ENCODE measurements around the gene COBLL1. TPM values are rescaled to one million over a fixed set of nuclear protein-coding genes. Genes with fewer than 3 reads are reported as not detected.
"Not testable (repeated sequence)": the region's sequence is repeated elsewhere in the genome, so short reads cannot be mapped to it uniquely, and the experiment has no call there.

Gene COBLL1
- total RNA-seq, 1 experiment from 2014 or later = 3.5 TPM

DNA sequence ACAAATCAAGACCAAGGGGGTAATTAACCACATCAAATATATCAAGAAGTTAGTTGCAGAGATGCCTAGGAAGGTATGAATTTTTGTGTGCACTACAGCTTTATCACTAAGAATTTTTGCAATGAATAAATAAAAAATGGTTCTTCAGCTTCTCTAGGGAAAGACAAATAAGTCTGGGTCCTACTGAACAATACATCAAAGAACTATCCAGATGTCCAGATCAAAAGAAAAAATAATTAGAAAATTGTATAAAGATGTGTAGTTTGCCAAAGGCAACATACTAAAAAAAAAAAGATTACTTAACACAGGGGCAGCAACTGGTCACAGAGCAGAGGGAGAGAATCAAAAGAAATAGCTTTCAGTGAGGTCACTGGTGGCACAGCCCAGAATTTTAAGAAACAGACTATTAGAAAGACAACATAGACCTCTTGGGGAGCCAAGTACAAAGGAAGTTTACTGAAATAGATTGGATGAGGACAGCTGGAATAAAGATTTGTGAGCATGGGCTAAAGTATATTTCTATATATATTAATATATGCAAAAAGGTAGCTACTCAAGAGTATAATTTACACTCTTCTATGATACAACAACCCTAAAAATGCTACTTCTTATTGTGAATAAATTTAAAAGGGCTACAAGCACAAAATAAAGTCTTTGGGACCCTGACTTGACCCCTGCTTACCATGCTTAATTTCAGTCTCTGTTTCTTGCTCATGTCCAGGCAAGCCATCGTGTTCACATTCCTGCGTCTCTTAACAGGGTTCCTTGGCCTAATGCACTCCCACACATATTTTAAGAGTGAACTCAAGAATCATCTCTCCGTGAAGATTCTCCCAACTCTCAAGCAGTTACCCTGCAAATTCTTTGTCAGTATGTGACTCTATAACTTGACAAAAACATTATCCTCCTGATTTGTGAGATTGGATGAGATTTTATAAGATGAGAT, 121.4 kb downstream of the COBLL1 start:
- H3K4me3 ChIP-seq (ENCODE audit: insufficient read depth, low read depth, low read length) = no peak overlapping the region
- DNase-seq = no peak
- H3K27me3 ChIP-seq (ENCODE audit: control insufficient read depth, insufficient read depth, low read length) = no peaks in the 10 kb centered on the region
- H3K36me3 ChIP-seq (replicated peaks; ENCODE audit: control insufficient read depth, insufficient read depth, low read length) = no peaks in the 10 kb centered on the region

DNA sequence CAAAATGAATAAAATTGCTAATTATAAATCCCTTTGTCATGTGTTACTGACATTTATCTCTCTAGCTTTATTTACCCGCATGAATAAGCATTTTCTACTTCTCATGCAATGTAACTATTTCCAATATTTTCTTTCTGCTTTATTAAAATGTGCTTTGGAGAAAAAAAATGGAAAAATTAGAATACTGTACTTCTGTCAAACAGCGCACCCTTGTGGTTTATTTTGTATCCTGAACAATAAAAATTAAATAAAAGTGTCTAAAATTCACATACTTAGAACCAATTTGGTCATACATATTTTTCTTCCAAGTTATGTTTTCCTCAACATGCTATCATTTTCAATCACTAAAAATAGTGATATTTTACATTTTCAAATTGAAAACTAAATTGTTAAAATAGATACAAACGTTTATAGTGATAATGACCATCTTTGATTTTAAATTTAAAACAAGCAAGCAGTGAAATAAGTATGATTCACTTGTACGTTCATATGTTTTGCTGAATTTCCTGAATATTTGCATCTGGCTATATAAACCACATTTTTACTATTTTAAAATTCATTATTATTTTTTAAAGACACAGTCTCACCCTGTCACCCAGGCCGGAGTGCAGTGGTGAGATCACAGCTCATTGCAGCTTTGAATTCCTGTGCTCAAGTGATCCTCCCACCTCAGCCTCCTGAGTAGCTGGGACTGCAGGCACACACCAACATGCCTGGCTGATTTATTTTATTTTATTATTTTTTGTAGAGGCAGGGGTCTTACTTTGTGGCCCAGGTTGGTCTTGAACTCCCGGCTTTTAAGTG, 124.4 kb downstream of the COBLL1 start:
- Histone ChIP-seq H3K4me3 (ENCODE audit: insufficient read depth, low read depth, low read length) (no peak overlapping the region), H3K36me3 (replicated peaks; ENCODE audit: control insufficient read depth, insufficient read depth, low read length) (no peaks in the 10 kb centered on the region), H3K27me3 (ENCODE audit: control insufficient read depth, insufficient read depth, low read length) (no peaks in the 10 kb centered on the region)
- DNase-seq = no peak

DNA sequence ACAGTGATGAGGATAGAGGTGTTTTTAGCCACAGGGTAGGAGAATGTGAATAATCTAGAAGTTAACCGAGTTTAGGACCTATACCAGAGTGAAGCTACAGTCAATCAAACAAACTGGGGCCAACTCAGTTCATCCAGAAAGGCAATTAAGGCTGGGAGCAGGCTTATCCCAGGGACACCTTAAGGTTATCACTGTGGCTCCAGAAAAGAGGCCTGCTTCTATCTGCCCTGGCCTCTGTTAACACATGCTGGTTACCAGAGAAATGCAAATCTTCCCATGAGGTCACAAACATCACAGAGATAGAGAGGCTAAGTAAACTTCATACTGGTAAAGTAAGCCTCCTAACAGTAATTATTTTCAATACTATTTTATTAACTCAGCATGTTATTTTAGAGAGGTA, 127.2 kb downstream of the COBLL1 start:
- Histone ChIP-seq H3K4me3 (ENCODE audit: insufficient read depth, low read depth, low read length) (no peak overlapping the region), H3K27me3 (ENCODE audit: control insufficient read depth, insufficient read depth, low read length) (no peaks in the 10 kb centered on the region), H3K36me3 (replicated peaks; ENCODE audit: control insufficient read depth, insufficient read depth, low read length) (no peaks in the 10 kb centered on the region)
- no peak for DNase-seq

DNA sequence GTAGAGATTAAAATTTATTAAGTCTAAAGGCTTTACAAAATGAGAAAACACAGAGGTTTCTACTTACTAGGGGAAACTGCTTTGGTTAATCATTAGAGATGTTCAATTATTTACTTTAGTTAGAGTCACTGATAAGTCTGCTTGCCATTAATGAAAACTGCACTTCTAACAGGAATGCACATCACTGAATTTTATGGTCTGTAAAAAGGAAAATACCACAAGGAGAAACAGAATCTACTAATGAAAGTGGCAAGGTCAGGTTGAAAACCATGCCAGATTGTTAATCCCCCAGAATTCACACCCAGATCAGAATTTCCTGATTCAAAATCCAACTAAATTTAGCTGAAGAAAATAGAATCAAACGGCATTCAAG, 129.9 kb downstream of the COBLL1 start:
- no peaks in the 10 kb centered on the region for H3K36me3 ChIP-seq (replicated peaks; ENCODE audit: control insufficient read depth, insufficient read depth, low read length)

DNA sequence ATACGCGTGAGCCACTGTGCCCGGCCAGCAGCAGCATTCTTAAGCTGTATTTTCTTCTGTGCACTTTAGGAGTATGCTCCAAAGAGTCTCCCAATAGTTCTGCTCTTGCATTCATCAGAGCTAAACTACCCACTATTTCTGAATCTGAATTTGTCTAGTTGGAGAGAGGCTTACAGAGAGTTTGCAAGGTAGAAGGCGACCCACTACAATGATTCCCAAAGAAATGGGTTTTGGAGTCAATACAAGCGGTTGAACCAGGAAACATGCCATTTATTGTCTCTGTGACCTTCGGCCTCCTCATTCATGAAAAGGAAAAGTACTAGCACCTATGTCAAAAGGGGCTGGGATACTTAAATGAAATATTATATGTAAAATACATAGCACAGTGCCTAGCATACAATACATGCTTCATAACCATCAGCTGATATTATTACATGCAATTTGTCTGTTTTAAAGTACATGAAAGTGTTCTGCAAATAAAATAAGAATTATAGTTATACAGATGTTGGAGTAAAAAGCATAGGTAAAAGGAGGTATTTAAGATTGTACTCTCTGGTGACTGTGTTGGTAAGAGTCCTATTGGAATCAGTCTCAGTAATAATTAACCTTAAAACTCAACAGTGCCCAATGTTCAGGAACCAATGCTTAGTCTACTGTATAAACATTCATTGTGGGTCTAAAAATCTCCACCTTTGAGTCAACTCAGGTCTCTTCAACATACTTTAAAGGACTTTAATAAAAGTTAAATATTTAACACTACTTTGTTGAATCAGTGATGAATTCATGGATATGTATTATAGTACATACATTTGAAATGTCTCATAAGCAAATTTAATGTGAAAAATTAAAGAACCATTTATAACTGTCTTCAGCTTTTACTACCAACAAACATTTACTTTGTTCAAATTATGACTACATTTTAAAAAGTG, 130.5 kb downstream of the COBLL1 start:
- Histone ChIP-seq H3K4me3 (ENCODE audit: insufficient read depth, low read depth, low read length) (no peak overlapping the region), H3K27me3 (ENCODE audit: control insufficient read depth, insufficient read depth, low read length) (no peaks in the 10 kb centered on the region), H3K36me3 (replicated peaks; ENCODE audit: control insufficient read depth, insufficient read depth, low read length) (no peaks in the 10 kb centered on the region)
- DNase-seq = no peak

More for the DNA sequence above, 129.9 kb downstream of the COBLL1 start:
- Histone ChIP-seq H3K27me3 (ENCODE audit: control insufficient read depth, insufficient read depth, low read length) (no peaks in the 10 kb centered on the region), H3K4me3 (ENCODE audit: insufficient read depth, low read depth, low read length) (no peak overlapping the region)
- no peak for DNase-seq

DNA sequence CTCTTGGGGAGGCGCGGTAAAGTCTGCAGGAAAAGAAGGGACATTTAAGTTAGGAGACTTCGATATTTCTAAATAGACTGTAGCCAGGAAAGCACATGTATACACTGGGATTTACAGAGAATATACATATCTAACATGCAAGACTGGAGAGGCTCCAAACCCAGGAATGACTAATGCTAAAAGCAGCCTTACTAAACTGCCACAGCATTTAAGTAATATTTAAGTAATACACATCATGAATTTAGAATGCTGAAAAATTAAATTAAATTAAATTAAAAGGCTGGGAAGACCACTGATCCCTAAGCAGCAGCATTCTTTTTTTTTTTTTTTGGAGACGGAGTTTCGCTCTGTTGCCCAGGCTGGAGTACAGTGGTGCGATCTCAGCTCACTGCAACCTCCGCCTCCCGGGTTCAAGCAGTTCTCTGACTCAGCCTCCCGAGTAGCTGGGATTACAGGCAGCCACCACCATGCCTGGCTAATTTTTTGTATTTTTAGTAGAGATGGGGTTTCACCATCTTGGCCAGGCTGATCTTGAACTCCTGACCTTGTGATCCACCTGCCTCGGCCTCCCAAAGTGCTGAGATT, 131.3 kb downstream of the COBLL1 start:
- H3K36me3 ChIP-seq (replicated peaks; ENCODE audit: control insufficient read depth, insufficient read depth, low read length); H3K4me3 ChIP-seq (ENCODE audit: insufficient read depth, low read depth, low read length); DNase-seq; H3K27me3 ChIP-seq (ENCODE audit: control insufficient read depth, insufficient read depth, low read length): not testable (repeated sequence)

DNA sequence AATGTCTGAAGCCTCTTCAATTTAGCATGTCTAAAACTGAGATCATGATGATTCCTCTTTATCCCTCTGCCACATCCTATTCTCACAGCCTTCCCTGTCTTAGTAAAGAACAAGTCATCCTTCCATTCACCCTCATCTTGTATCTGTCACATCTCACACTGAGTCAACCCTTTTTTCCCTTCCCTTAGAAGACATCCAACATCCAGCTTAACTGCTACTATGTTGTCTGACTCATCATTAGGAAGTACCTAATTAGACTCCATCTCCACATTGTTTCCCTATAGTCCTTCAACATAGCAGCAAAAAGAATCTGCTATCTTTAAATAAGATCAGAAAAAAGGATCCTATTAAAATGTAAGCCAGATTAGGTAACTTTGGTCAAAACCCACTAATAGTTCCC, 135.1 kb downstream of the COBLL1 start:
- Histone ChIP-seq H3K4me3 (ENCODE audit: insufficient read depth, low read depth, low read length) (no peak overlapping the region), H3K27me3 (ENCODE audit: control insufficient read depth, insufficient read depth, low read length) (no peaks in the 10 kb centered on the region), H3K36me3 (replicated peaks; ENCODE audit: control insufficient read depth, insufficient read depth, low read length) (no peaks in the 10 kb centered on the region)
- no peak for DNase-seq

DNA sequence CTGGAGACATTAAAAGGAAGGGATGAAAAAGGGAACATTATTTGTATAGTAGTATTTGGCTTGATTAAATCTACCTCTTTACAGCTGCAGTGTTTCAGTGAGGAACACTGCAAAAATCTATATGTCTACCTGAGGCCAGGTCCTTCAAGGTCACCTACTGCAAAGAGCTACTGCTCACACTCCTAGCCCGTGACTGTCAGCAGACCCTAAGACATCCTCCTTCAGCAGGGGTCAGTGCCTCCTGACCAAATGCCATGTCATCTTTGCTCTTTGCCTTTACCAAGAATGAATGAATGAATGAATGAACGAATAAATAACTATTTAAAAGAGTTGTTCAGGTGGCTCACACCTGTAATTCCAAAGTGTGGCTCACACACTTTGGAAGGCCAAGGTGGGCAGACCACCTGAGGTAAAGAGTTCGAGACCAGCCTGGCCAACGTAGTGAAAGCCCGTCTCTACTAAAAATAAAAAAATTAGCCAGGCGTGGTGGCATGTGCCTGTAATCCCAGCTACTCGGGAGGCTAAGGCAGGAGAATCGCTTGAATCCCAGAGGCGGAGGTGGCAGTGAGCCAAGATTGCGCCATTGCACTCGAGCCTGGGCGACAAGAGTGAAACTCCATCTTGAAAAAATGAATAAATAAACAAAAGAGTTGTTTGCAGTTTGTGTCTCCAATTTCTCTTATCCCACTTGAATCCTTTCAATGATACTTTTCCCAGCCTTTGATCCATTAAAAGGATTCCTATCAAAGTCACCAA, 136.0 kb downstream of the COBLL1 start:
- no peaks in the 10 kb centered on the region for H3K27me3 ChIP-seq (ENCODE audit: control insufficient read depth, insufficient read depth, low read length)

DNA sequence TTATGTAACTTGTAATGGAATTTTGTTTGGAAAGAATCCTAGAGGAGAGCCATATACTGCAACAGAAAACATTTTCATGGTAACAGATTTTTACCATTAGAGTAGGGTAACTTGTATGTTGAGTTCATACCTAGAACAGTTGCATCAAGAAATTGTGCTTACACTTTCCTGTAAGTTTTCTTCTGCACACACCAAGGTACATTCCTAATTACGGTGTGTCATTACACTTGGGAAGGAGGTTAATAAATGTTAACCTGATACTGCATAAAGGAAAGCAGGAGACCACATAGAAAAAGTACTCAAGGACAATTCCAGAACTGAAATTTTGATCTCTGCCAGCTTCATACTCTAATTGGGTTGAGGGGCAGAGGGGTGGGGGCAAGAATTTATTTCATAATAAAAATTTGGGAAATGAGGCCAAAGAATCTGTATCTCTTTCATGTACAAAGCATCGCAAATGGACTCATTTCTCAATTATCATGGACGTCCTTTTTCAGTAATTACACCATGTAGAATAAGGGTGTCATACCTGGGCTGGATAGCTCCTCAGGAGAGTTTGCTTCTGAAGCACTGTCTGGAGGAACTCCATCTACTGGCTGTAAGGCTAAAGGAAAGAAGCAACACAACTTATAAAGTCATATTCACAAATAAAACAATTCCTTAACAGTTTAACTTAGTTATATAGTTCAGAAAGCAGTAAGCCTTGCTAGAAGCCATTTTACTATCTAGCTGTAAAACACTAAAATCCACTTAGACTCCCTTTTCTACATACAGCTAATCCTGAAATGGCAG, 137.5 kb downstream of the COBLL1 start:
- Histone ChIP-seq H3K36me3 (replicated peaks; ENCODE audit: control insufficient read depth, insufficient read depth, low read length) (no peaks in the 10 kb centered on the region), H3K27me3 (ENCODE audit: control insufficient read depth, insufficient read depth, low read length) (no peaks in the 10 kb centered on the region), H3K4me3 (ENCODE audit: insufficient read depth, low read depth, low read length) (no peak overlapping the region)
- no peak for DNase-seq

More for the DNA sequence above, 136.0 kb downstream of the COBLL1 start:
- DNase-seq = no peak
- no peaks in the 10 kb centered on the region for H3K36me3 ChIP-seq (replicated peaks; ENCODE audit: control insufficient read depth, insufficient read depth, low read length)
- no peak overlapping the region for H3K4me3 ChIP-seq (ENCODE audit: insufficient read depth, low read depth, low read length)

DNA sequence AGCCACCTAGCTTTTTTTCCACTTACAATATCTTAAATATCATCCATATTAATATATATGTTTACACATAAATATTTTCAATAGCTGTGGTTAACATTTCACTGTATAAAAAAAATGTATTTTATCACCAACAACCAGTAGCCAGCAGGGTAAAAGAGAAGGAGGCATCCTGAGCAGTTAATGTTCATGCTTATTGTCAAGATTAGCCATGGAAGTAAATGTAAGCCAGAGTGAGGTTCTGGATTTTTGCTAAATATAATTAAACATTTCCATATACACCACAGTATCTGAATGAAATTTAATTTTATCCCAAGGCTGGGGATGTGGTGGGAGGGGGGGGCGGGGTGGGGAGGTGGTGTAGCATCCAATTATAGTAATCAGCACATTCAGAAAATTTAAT, 140.1 kb downstream of the COBLL1 start:
- H3K27me3 ChIP-seq (ENCODE audit: control insufficient read depth, insufficient read depth, low read length) = no peaks in the 10 kb centered on the region
- H3K36me3 ChIP-seq (replicated peaks; ENCODE audit: control insufficient read depth, insufficient read depth, low read length) = no peaks in the 10 kb centered on the region

DNA sequence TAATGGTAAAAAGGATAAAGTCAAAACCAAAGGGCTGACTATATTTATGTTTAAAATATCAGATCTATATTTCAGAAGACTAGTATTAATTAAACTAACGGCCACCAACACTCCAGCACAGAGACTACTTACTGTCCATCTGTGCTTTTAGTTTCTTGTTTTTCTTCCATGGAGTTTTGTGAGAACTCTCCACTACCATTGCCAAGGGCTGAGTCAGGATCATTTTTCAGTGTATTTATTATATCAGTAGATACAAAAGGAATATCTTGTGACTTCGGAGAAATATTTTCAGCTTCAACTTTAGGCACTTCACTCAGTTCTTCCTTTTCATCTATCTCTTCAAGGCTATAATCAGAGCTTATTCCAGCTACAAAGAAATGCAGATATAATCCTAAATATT, 141.2 kb downstream of the COBLL1 start:
- Histone ChIP-seq H3K36me3 (replicated peaks; ENCODE audit: control insufficient read depth, insufficient read depth, low read length) (no peaks in the 10 kb centered on the region), H3K4me3 (ENCODE audit: insufficient read depth, low read depth, low read length) (no peak overlapping the region), H3K27me3 (ENCODE audit: control insufficient read depth, insufficient read depth, low read length) (no peaks in the 10 kb centered on the region)
- DNase-seq = no peak

More for the DNA sequence above, 140.1 kb downstream of the COBLL1 start:
- no peak for DNase-seq
- H3K4me3 ChIP-seq (ENCODE audit: insufficient read depth, low read depth, low read length) = no peak overlapping the region

DNA sequence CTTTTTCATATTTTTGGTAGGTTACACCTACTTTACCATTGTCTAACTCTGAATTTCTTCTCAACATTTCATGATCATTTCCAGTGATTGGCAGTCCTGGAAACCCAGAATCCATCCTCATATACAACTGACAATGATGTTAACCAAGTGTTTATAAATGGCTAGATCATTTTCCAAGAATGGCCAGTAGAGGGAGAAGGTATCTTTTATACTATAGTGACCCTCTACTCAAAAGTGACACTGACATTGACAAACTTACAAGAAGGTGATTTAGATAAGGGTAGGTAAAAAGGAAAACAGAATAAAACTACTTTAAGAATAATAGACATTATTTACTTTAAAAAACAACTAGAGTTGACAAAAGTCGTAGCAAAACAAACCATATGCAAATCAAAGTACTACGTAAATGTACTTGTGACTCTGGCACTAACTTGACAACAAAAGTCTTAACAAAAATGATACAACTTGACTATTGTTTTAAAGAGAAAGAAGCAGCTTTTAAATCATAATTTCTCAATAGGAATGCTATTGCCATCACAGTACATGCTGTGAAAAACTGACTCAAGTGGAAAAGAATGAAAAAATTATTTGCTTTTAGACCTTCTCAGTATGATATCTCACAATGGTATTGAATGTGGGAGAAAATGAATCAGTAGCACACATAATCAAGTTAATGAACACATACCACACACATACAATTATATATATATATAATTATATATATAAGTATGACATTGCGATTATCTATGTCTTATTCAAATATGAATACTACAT, 143.7 kb downstream of the COBLL1 start:
- DNase-seq = peak; percentile 9

More for the DNA sequence above, 143.7 kb downstream of the COBLL1 start:
- Histone ChIP-seq H3K4me3 (ENCODE audit: insufficient read depth, low read depth, low read length) (no peak overlapping the region), H3K36me3 (replicated peaks; ENCODE audit: control insufficient read depth, insufficient read depth, low read length) (no peaks in the 10 kb centered on the region), H3K27me3 (ENCODE audit: control insufficient read depth, insufficient read depth, low read length) (no peaks in the 10 kb centered on the region)
